IPS-NIHi11 (cell line): Measurements from ENCODE around the gene HSPA6.
"Not testable (repeated sequence)": the region's sequence is repeated elsewhere in the genome, so short reads cannot be mapped to it uniquely, and the experiment has no call there.

Experiments used
- DNase-seq: peaks from one replicate; pipeline ENCODE4 v3.0.0; 2012; ENCODE audit warnings: mixed read lengths, low spot score

The HSPA6 gene

GRCh38 chr1:161560960-161561715 is 36.8 kb downstream of the HSPA6 start:
- DNase-seq, result not testable (repeated sequence)

- not testable (repeated sequence) for DNase-seq
These were observed 38.1 kb downstream of the HSPA6 start for GRCh38 chr1:161562441-161562840.

GRCh38 chr1:161563522-161563921 is 39.2 kb downstream of the HSPA6 start:
- not testable (repeated sequence) for DNase-seq

- DNase-seq, result not testable (repeated sequence)
These were observed 42.2 kb downstream of the HSPA6 start for GRCh38 chr1:161566602-161566960.

GRCh38 chr1:161571703-161572102 is 47.4 kb downstream of the HSPA6 start:
- not testable (repeated sequence) for DNase-seq
